Gastroesophageal sphincter (tissue), 4 donors: ENCODE results near the gene PCLO. TPM values are rescaled to one million over a fixed set of nuclear protein-coding genes. Genes with fewer than 3 reads are reported as not detected.

Experiments
- ATAC-seq: fragments of 150-250 bp; one replicate; pipeline ENCODE4 v1.9.1; 2016; ENCODE audit warnings: mild to moderate bottlenecking, moderate library complexity
- H3K27ac ChIP-seq, 4 donors: fragments of 200-600 bp; sonication (generic) in 3 of 4; 1 replicate in 3 of 4; 2 replicates in 1 of 4; pipeline ENCODE4 v1.5.1; 2016 to 2019
- H3K27me3 ChIP-seq: fragments of 200-600 bp; sonication (generic); one replicate; pipeline ENCODE4 v1.5.1; 2019
- H3K36me3 ChIP-seq, 2 donors: fragments of 200-600 bp; sonication (generic); one replicate each; pipeline ENCODE4 v1.5.1; 2019; ENCODE audit warnings: control low read depth in 1 of 2
- H3K4me1 ChIP-seq, 3 donors: fragments of 200-600 bp; sonication (generic); 1 replicate in 2 of 3; 2 replicates in 1 of 3; pipeline ENCODE4 v1.5.1; 2016 to 2019; ENCODE audit warnings: control low read depth in 2 of 3
- H3K4me3 ChIP-seq, 2 donors: fragments of 200-600 bp; sonication (generic); one replicate each; pipeline ENCODE4 v1.5.1; 2019; ENCODE audit warnings: mild to moderate bottlenecking in 1 of 2, moderate library complexity in 1 of 2
- H3K9me3 ChIP-seq, 3 donors: fragments of 200-600 bp; sonication (generic); one replicate each; pipeline ENCODE4 v1.5.1; 2017 to 2019; ENCODE audit warnings: control low read depth in 2 of 3
- EP300 ChIP-seq: sonication (generic); formaldehyde crosslinking; IDR thresholded peaks from one replicate; pipeline ENCODE4 v1.6.1; 2017; ENCODE audit warnings: antibody characterized with exemption, mild to moderate bottlenecking
- POLR2A ChIP-seq, 2 donors: fragments of 450-650 bp; IDR thresholded peaks; one replicate each; pipeline ENCODE4 v1.6.1; 2017; ENCODE audit warnings: antibody characterized with exemption in 2 of 2, mild to moderate bottlenecking in 2 of 2, moderate library complexity in 1 of 2
- POLR2AphosphoS5 ChIP-seq: sonication (generic); formaldehyde crosslinking; IDR thresholded peaks from one replicate; pipeline ENCODE4 v1.6.1; 2017; ENCODE audit warnings: antibody characterized with exemption
- WGBS, 2 donors: methylation state at CpG; one replicate each; pipeline ENCODE4 v1.1.5; 2018; ENCODE audit warnings: low coverage in 1 of 2; 5-methylcytosine and 5-hydroxymethylcytosine counted together
- total RNA-seq, 4 donors: library from RNA; depleted of rRNA; stranded (reverse); fragments of >200 nt; gene quantifications; one replicate each; pipeline ENCODE4 v1.1.0, GENCODE V29; 2016
- TF ChIP-seq, protein P1 (sequence below), 4 experiments: fragments of 200-600 bp in 2 of 4; fragments of 450-650 bp in 2 of 4; sonication (generic) in 1 of 4; IDR thresholded peaks; one replicate each; pipeline ENCODE4 v1.5.1; 2017 to 2019; ENCODE audit warnings: antibody characterized with exemption in 4 of 4, mild to moderate bottlenecking in 2 of 4, moderate library complexity in 2 of 4

Gene PCLO
- total RNA-seq, 4 donors from 2014 or later: 1.2 to 2.3 (median 1.9) TPM

DNA sequence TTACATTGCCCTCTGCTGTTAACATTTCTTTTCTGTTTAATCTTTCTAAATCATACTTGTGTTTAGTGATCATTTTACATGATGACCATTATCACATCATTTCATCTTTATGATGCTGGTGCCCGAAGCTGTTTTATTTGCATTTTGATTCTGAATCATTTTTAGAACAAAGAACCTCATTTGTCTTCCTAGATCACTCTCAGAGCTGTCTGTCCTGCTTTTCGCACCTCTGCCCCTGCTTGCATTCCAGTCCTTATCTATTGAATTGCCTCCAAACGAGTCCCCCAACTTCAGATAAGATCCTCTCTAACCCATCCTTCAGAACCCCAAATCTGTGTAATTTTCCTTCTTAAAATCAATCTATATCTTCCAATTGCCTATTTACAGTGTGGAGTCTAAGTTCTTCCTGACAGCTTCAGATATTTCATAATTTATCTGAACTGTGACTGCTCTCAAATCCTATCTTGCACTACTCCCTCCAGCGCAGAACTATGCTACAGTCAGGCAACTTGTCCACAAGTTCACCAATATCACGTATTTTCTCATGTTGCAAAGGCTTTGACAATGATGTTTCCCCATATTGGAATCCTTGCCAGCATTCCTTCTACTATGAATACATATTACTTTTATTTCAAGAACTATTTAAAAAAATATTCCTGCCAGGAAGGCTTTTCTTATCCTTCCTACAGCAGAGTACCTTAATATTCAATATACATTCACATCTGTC, 372.6 kb downstream of the PCLO start:
- TF ChIP-seq EP300 (no peak), POLR2A (IDR thresholded peaks at IDR 0.05) (no peak), POLR2AphosphoS5 (no peak)
- TF ChIP-seq, protein P1, sequence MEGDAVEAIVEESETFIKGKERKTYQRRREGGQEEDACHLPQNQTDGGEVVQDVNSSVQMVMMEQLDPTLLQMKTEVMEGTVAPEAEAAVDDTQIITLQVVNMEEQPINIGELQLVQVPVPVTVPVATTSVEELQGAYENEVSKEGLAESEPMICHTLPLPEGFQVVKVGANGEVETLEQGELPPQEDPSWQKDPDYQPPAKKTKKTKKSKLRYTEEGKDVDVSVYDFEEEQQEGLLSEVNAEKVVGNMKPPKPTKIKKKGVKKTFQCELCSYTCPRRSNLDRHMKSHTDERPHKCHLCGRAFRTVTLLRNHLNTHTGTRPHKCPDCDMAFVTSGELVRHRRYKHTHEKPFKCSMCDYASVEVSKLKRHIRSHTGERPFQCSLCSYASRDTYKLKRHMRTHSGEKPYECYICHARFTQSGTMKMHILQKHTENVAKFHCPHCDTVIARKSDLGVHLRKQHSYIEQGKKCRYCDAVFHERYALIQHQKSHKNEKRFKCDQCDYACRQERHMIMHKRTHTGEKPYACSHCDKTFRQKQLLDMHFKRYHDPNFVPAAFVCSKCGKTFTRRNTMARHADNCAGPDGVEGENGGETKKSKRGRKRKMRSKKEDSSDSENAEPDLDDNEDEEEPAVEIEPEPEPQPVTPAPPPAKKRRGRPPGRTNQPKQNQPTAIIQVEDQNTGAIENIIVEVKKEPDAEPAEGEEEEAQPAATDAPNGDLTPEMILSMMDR (IDR thresholded peaks at IDR 0.05): no peak
- 34 to 35% methylated on average over 4 to 5 of the region's 5 CpGs for WGBS, 2 donors

GRCh38 chr7:82778021-82778420, 384.7 kb downstream of the PCLO start:
- no peak for TF ChIP-seq EP300
- TF ChIP-seq POLR2A (IDR thresholded peaks at IDR 0.05): no peak
- no peak for TF ChIP-seq POLR2AphosphoS5
- H3K9me3 ChIP-seq: no peaks in the 10 kb centered on the region
- H3K27me3 ChIP-seq: no peaks in the 10 kb centered on the region
- 76 to 100% methylated on average over 1 of the region's 1 CpG for WGBS, 2 donors
- H3K4me1 ChIP-seq: no peaks in the 10 kb centered on the region
- ATAC-seq: no peak
- H3K27ac ChIP-seq: no peak overlapping the region
- H3K36me3 ChIP-seq: no peaks in the 10 kb centered on the region
- no peak overlapping the region for H3K4me3 ChIP-seq

More for the DNA sequence above, 372.6 kb downstream of the PCLO start:
- no peaks in the 10 kb centered on the region for H3K27me3 ChIP-seq
- no peak overlapping the region for H3K27ac ChIP-seq
- no peak for ATAC-seq
- H3K4me3 ChIP-seq: no peak overlapping the region
- H3K36me3 ChIP-seq: no peaks in the 10 kb centered on the region
- no peaks in the 10 kb centered on the region for H3K9me3 ChIP-seq
- H3K4me1 ChIP-seq: no peaks in the 10 kb centered on the region

- TF ChIP-seq POLR2A (IDR thresholded peaks at IDR 0.05) (no peak), POLR2AphosphoS5 (no peak), EP300 (no peak)
- TF ChIP-seq, protein P1 (IDR thresholded peaks at IDR 0.05): no peak
- Histone ChIP-seq H3K4me1 (no peaks in the 10 kb centered on the region), H3K27me3 (no peaks in the 10 kb centered on the region), H3K27ac (no peak overlapping the region), H3K4me3 (no peak overlapping the region), H3K36me3 (no peaks in the 10 kb centered on the region), H3K9me3 (no peaks in the 10 kb centered on the region)
- no peak for ATAC-seq
- WGBS, 2 donors: 81 to 93% methylated on average over 3 of the region's 3 CpGs
These were observed 399.8 kb downstream of the PCLO start for GRCh38 chr7:82762880-82763279.

GRCh38 chr7:82760831-82761230, 401.9 kb downstream of the PCLO start:
- TF ChIP-seq EP300 (no peak), POLR2AphosphoS5 (no peak), POLR2A (IDR thresholded peaks at IDR 0.05) (no peak)
- TF ChIP-seq, protein P1 (IDR thresholded peaks at IDR 0.05): no peak

DNA sequence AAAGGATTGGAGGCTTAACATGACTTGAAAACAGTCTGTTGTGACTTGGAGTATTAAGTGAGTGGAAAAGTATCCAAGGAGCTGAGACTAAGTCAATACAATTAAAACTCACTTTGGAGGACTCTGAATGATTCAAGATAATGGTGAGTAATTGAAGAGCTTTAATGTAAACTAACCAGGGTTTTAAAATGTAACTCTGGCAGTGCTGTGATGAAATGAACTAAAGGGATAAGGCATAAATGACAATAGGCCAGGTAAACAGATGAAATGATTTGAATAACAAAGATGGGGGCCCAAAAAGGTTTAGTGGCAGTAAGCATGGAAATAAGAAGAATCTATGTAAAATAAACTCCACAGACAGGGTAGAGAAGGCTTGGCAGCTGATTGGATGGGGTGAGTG, 402.6 kb downstream of the PCLO start:
- TF ChIP-seq POLR2AphosphoS5: no peak
- TF ChIP-seq POLR2A (IDR thresholded peaks at IDR 0.05): no peak
- TF ChIP-seq, protein P1 (IDR thresholded peaks at IDR 0.05): no peak
- no peak for TF ChIP-seq EP300
- H3K27ac ChIP-seq: no peak overlapping the region
- no peaks in the 10 kb centered on the region for H3K9me3 ChIP-seq
- H3K4me1 ChIP-seq: no peaks in the 10 kb centered on the region
- H3K36me3 ChIP-seq: no peaks in the 10 kb centered on the region
- H3K27me3 ChIP-seq: no peaks in the 10 kb centered on the region
- H3K4me3 ChIP-seq: no peak overlapping the region
- no peak for ATAC-seq

More at GRCh38 chr7:82760831-82761230, 401.9 kb downstream of the PCLO start:
- H3K4me1 ChIP-seq: no peaks in the 10 kb centered on the region
- H3K36me3 ChIP-seq: no peaks in the 10 kb centered on the region
- H3K4me3 ChIP-seq: no peak overlapping the region
- no peak for ATAC-seq
- H3K9me3 ChIP-seq: no peaks in the 10 kb centered on the region
- H3K27me3 ChIP-seq: no peaks in the 10 kb centered on the region
- no peak overlapping the region for H3K27ac ChIP-seq
- 57 to 78% methylated on average over 1 to 2 of the region's 2 CpGs for WGBS, 2 donors
